OCI-LY3 (cell line): ENCODE data around the gene CROCC2.

Experiments
- CTCF ChIP-seq: fragments of 200-600, 300-600 bp; sonication (generic); IDR thresholded peaks from 2 replicates; pipeline ENCODE4 v1.5.1; 2014; ENCODE audit warnings: antibody characterized with exemption, low read length, low read depth
- EZH2phosphoT487 ChIP-seq: fragments of 200-600 bp; shearing (Covaris generic); IDR thresholded peaks from 2 replicates; pipeline ENCODE4 v1.6.1; 2018; ENCODE audit warnings: antibody characterized with exemption, mixed run types, low read depth

GRCh38 chr2:241017228-241017940 is 111.2 kb downstream of the CROCC2 start:
- TF ChIP-seq CTCF: no peak
- no peak for TF ChIP-seq EZH2phosphoT487
